Measurements from ENCODE around the gene ZBTB20. TPM values are rescaled to one million over a fixed set of nuclear protein-coding genes. Genes with fewer than 3 reads are reported as not detected.
A peak's percentile ranks its signal among the peaks of the same experiment; 100 is the strongest.

ZBTB20 gene
- total RNA-seq, 3 donors from 2014 or later (not counting 1 experiment from before 2014, with no cell fraction given), result 52.7 to 58.3 (median 55.9) TPM

DNA sequence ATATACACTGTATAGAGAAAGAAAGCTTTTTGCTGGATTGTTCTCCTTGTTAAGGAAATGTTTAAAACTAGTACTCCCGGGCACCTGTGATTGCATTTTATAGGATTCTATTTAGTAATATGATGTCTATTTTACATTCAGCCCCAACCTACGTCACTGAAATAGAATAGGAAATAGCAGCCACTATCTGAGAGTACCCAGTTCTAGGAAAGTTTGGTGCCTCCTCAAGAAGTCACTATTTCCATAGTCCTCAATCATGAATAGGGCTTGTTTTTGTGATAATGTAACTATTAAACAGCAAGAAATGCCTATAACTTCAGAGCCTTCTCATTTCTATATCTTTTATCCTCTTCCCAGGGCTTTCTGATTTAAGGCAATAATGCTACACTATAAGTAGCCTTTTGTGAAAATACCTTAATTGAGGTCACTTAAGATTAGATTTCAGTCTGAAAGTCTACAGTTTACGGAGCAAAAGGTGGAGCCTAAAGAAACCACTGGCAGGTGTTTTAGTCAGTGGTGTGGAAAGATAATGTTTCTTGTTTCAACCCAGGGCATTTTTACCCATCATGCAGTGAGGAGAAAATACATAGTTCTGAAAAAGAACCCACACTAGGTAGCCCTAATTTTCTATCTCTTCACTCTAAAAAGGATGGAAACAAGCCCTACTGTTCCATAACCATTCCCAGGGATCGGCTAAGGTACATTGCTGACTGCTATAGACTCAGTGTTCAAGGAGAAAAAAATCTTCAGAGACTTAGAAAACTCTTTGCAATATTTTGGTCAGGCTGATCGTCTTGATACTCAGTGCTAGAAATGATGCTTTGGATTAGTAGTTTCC is 814.5 kb downstream of the ZBTB20 start:
- no peaks in the 10 kb centered on the region for H3K9me3 ChIP-seq (ENCODE audit: control insufficient read depth, insufficient read depth, low read length)
- H3K4me1 Mint-ChIP-seq, result peaks cover 24 to 56% of the 10 kb centered on the region in 2 donors
- H3K36me3 Mint-ChIP-seq, result no peaks in the 10 kb centered on the region
- H3K27ac ChIP-seq (ENCODE audit: low read length), result peak overlapping the region; percentile 31
- ATAC-seq (peak in 1 of 3 donors; percentile 35), DNase-seq (no peak)
- no peaks in the 10 kb centered on the region for H3K27me3 Mint-ChIP-seq (ENCODE audit: low read depth in 2 of 2)
- no peaks in the 10 kb centered on the region for H3K9me3 Mint-ChIP-seq
- H3K36me3 ChIP-seq (ENCODE audit: control insufficient read depth, insufficient read depth, low read length), result no peaks in the 10 kb centered on the region
- no peak overlapping the region for H3K4me3 ChIP-seq (ENCODE audit: low read length)
- H3K27me3 ChIP-seq (ENCODE audit: control insufficient read depth, insufficient read depth, low read length), result no peaks in the 10 kb centered on the region
- H3K4me3 Mint-ChIP-seq, result no peak overlapping the region
- H3K4me1 ChIP-seq (ENCODE audit: control insufficient read depth, insufficient read depth, low read length), result peaks cover 4% of the 10 kb centered on the region
- peak overlapping the region; percentile 68 to 78 for H3K27ac Mint-ChIP-seq
- intact Hi-C loops (cut with micrococcal nuclease), result no loop called here
- TF ChIP-seq, protein P1, sequence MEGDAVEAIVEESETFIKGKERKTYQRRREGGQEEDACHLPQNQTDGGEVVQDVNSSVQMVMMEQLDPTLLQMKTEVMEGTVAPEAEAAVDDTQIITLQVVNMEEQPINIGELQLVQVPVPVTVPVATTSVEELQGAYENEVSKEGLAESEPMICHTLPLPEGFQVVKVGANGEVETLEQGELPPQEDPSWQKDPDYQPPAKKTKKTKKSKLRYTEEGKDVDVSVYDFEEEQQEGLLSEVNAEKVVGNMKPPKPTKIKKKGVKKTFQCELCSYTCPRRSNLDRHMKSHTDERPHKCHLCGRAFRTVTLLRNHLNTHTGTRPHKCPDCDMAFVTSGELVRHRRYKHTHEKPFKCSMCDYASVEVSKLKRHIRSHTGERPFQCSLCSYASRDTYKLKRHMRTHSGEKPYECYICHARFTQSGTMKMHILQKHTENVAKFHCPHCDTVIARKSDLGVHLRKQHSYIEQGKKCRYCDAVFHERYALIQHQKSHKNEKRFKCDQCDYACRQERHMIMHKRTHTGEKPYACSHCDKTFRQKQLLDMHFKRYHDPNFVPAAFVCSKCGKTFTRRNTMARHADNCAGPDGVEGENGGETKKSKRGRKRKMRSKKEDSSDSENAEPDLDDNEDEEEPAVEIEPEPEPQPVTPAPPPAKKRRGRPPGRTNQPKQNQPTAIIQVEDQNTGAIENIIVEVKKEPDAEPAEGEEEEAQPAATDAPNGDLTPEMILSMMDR (IDR thresholded peaks at IDR 0.05), result no peak
- 64% methylated on average over 3 of the region's 5 CpGs for WGBS (ENCODE audit: insufficient coverage)

DNA sequence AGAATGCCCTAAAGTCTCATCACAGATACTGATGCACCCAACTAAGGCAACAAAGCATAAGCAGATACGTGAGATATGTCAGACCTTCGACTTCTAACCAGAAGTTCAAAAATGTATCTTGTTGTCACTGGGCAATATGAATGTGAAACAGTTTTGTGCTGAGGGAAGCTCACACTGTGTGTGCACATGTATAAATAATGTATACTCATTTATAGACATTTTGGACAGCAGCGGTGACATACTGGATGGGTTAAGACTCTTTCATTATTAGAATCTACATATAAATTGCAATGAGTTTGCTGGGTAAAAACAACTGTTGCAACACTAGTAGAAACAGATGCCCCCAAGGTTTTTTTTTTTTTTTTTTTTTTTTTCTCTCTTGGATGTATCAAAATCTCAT is 815.4 kb downstream of the ZBTB20 start:
- H3K27ac Mint-ChIP-seq, result peak overlapping the region; percentile 68 to 78
- no peaks in the 10 kb centered on the region for H3K9me3 Mint-ChIP-seq
- peaks cover 32 to 62% of the 10 kb centered on the region in 2 donors for H3K4me1 Mint-ChIP-seq
- TF ChIP-seq, protein P1 (IDR thresholded peaks at IDR 0.05), result no peak
- H3K4me3 Mint-ChIP-seq, result no peak overlapping the region
- Histone ChIP-seq H3K4me3 (ENCODE audit: low read length) (no peak overlapping the region), H3K27me3 (ENCODE audit: control insufficient read depth, insufficient read depth, low read length) (no peaks in the 10 kb centered on the region), H3K4me1 (ENCODE audit: control insufficient read depth, insufficient read depth, low read length) (peaks cover 4% of the 10 kb centered on the region), H3K9me3 (ENCODE audit: control insufficient read depth, insufficient read depth, low read length) (no peaks in the 10 kb centered on the region), H3K36me3 (ENCODE audit: control insufficient read depth, insufficient read depth, low read length) (no peaks in the 10 kb centered on the region), H3K27ac (ENCODE audit: low read length) (no peak overlapping the region)
- WGBS (ENCODE audit: insufficient coverage), result 96% methylated on average over 2 of the region's 3 CpGs
- H3K36me3 Mint-ChIP-seq, result no peaks in the 10 kb centered on the region
- no peaks in the 10 kb centered on the region for H3K27me3 Mint-ChIP-seq (ENCODE audit: low read depth in 2 of 2)
- ATAC-seq (no peak), DNase-seq (no peak)
- intact Hi-C loops (cut with micrococcal nuclease), result no loop called here

DNA sequence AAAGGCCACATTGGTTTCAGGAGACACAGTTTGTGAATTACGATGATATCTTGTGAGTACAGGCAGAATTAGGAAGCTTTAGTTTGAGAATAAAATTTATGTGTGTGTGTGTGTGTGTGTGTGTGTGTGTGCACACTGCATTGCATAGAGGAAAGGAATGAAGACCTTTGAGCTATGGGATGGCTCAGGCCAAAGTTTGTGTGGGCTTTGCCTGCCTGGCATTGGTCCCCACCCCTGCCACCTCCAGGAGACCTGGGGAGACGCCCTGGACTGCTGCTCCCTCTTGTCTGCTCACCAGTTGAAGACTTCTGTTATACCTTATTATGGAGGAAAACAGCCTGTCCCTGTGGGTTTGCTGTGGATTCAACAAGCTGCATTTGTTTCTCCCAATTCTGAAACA is 816.1 kb downstream of the ZBTB20 start:
- Histone ChIP-seq H3K4me3 (ENCODE audit: low read length) (no peak overlapping the region), H3K36me3 (ENCODE audit: control insufficient read depth, insufficient read depth, low read length) (no peaks in the 10 kb centered on the region), H3K4me1 (ENCODE audit: control insufficient read depth, insufficient read depth, low read length) (peaks cover 4% of the 10 kb centered on the region), H3K9me3 (ENCODE audit: control insufficient read depth, insufficient read depth, low read length) (no peaks in the 10 kb centered on the region), H3K27ac (ENCODE audit: low read length) (no peak overlapping the region), H3K27me3 (ENCODE audit: control insufficient read depth, insufficient read depth, low read length) (no peaks in the 10 kb centered on the region)
- Mint-ChIP-seq H3K9me3 (no peaks in the 10 kb centered on the region), H3K4me1 (peaks cover 33 to 58% of the 10 kb centered on the region in 2 donors), H3K4me3 (no peak overlapping the region), H3K27me3 (ENCODE audit: low read depth in 2 of 2) (no peaks in the 10 kb centered on the region), H3K27ac (no peak overlapping the region), H3K36me3 (no peaks in the 10 kb centered on the region)
- no peak for DNase-seq
- intact Hi-C loops (cut with micrococcal nuclease), result no loop called here
- TF ChIP-seq, protein P1 (IDR thresholded peaks at IDR 0.05), result no peak
- WGBS (ENCODE audit: insufficient coverage), result 96% methylated on average over 2 of the region's 2 CpGs
- ATAC-seq, result peak in 1 of 3 donors; percentile 31
